Activated naive CD4-positive, alpha-beta T cell treated with anti-CD3 and anti-CD28 coated beads, Interleukin-2, amount 50 U/mL, for 24 hours (primary cell): ENCODE measurements around the gene MMAB.

Experiments used
- H3K27ac Mint-ChIP-seq: one replicate; pipeline ENCODE4 v1.8.0; 2021; ENCODE audit warnings: mild to moderate bottlenecking, mixed read lengths
- H3K27me3 Mint-ChIP-seq: one replicate; pipeline ENCODE4 v1.8.0; 2021; ENCODE audit warnings: mixed read lengths
- H3K36me3 Mint-ChIP-seq: one replicate; pipeline ENCODE4 v1.8.0; 2021; ENCODE audit warnings: mixed read lengths
- H3K4me1 Mint-ChIP-seq: one replicate; pipeline ENCODE4 v1.8.0; 2021; ENCODE audit warnings: mixed read lengths
- H3K4me3 Mint-ChIP-seq: one replicate; pipeline ENCODE4 v1.8.0; 2021; ENCODE audit warnings: mild to moderate bottlenecking, mixed read lengths
- H3K9me3 Mint-ChIP-seq: one replicate; pipeline ENCODE4 v1.8.0; 2021; ENCODE audit warnings: mixed read lengths

MMAB gene

DNA sequence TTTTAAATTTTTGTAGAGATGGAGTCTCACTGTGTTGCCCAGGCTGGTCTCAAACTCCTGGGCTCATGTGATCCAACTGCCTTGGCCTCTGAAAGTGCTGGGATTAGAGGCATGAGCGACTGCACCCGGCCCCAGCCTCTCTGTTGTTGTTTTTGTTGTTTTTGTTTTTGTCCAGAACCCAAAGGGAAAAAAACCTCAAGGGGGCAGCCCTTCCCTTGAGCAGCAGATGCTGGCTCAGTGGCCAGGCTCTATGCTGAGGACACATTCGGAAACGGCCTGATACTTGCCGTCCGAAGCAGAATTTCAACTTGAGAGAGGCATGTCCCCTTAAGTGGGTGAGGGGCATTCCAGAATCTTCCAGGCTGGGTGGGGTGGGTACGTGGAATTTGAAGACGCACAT lies 7.0 kb upstream of the MMAB start:
- Mint-ChIP-seq H3K4me3 (no peak overlapping the region), H3K27ac (no peak overlapping the region), H3K36me3 (peaks cover 7% of the 10 kb centered on the region), H3K27me3 (no peaks in the 10 kb centered on the region), H3K4me1 (no peaks in the 10 kb centered on the region), H3K9me3 (no peaks in the 10 kb centered on the region)

DNA sequence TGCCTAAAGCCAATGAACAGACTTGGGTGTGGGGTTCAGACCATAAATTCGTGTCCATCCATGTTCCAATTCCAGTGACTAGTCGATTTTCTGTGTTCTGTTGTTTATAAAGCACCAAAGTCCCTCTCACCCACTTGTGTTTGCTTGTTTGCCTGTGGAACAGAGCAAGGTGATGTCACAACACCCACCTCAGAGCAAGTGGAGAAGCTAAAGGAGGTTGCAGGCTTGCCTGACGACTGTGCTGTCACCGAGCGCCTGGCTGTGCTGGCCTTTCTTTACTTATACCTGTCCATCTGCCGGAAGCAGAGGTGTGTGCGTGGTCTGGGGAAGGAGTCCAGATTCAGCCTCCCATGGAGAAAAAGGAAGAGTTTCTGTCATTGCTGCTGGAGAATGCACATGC lies 6.3 kb upstream of the MMAB start:
- H3K36me3 Mint-ChIP-seq, result peaks cover 7% of the 10 kb centered on the region
- no peaks in the 10 kb centered on the region for H3K27me3 Mint-ChIP-seq
- no peaks in the 10 kb centered on the region for H3K9me3 Mint-ChIP-seq
- no peak overlapping the region for H3K4me3 Mint-ChIP-seq
- H3K27ac Mint-ChIP-seq, result no peak overlapping the region
- peaks cover 5% of the 10 kb centered on the region for H3K4me1 Mint-ChIP-seq

GRCh38 chr12:109578330-109578927 lies 5.1 kb upstream of the MMAB start:
- Mint-ChIP-seq H3K27me3 (no peaks in the 10 kb centered on the region), H3K4me3 (no peak overlapping the region), H3K27ac (no peak overlapping the region), H3K9me3 (no peaks in the 10 kb centered on the region), H3K36me3 (peaks cover 7% of the 10 kb centered on the region), H3K4me1 (peaks cover 14% of the 10 kb centered on the region)

DNA sequence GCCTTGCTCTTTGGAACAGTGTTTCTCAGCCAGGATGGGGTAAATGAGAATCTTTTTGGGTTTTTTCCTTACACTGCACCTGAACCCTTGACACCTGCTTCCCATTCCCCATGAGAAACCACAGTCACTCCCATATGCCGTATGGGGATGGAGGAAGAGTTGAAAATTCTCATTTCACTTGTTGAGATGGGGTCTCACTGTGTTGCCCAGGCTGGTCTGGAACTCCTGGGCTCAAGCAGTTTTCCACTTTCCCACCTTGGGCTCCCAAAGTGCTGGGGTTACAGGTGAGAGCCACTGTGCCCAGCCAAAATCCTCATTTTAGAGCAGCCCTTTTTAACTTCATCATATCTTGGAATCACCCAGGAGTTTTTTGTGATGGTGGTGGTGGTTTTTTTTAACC lies 4.0 kb upstream of the MMAB start:
- peaks cover 24% of the 10 kb centered on the region for H3K4me1 Mint-ChIP-seq
- no peaks in the 10 kb centered on the region for H3K9me3 Mint-ChIP-seq
- peaks cover 9% of the 10 kb centered on the region for H3K36me3 Mint-ChIP-seq
- H3K27ac Mint-ChIP-seq, result no peak overlapping the region
- no peak overlapping the region for H3K4me3 Mint-ChIP-seq
- H3K27me3 Mint-ChIP-seq, result no peaks in the 10 kb centered on the region

DNA sequence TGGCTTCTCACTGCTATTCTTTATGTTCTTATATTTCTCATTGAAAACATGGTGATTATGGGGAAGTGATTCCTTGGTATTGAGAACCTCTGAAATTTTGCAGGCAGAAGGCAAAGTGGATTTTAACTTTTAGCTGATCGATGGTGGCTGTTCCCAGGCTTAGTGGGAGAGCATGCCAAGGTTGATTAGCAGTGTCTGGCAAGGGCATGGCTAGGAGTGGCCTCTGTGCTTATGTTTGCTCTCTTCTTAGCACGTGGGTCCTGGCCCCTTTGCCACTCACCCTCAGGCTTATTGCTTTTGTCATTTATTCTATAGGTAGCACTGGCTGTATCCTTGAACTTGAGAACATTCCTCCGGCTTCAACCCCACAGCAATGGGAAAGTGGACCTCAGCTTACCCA lies 2.4 kb upstream of the MMAB start:
- H3K4me3 Mint-ChIP-seq, result no peak overlapping the region
- H3K9me3 Mint-ChIP-seq, result no peaks in the 10 kb centered on the region
- peaks cover 29% of the 10 kb centered on the region for H3K4me1 Mint-ChIP-seq
- no peak overlapping the region for H3K27ac Mint-ChIP-seq
- peaks cover 7% of the 10 kb centered on the region for H3K36me3 Mint-ChIP-seq
- no peaks in the 10 kb centered on the region for H3K27me3 Mint-ChIP-seq

DNA sequence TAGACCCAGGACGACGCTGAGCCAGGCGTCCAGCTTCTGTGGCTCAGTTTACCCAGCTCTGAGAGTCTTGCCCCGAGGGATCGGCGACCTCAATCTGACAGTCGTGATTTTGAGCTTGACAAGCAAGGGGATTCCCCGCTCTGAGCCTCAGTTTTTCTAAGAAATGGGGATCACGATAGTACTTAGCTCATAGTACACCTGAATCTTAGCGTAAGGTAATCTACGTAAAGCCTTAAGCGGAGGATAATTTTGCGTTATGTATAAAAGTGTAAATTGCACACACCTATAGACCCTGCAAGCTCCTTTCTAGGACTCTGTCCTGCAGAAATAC lies 575 bp upstream of the MMAB start:
- Mint-ChIP-seq H3K36me3 (peaks cover 7% of the 10 kb centered on the region), H3K4me3 (peak overlapping the region; percentile 96), H3K27me3 (no peaks in the 10 kb centered on the region), H3K27ac (peak overlapping the region; percentile 94), H3K4me1 (peaks cover 33% of the 10 kb centered on the region), H3K9me3 (no peaks in the 10 kb centered on the region)

DNA sequence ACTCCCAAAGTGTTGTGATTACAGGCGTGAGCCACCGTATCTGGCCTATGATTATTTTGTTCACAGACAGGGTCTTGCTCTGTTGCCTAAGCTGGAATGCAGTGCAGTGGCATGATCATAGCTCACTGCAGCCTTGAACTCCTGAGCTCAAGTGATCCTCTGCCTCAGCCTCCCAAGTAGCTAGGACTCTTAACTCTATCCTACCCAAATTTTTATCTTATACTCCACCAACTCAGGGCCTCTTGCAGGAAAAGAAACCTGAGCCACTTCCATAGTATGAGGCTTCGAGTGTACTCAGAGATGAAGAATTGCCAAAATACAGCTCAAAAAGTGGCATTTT lies 828 bp downstream of the MMAB start:
- Mint-ChIP-seq H3K9me3 (no peaks in the 10 kb centered on the region), H3K36me3 (peaks cover 5% of the 10 kb centered on the region), H3K4me1 (peaks cover 33% of the 10 kb centered on the region), H3K27ac (peak overlapping the region; percentile 94), H3K27me3 (no peaks in the 10 kb centered on the region), H3K4me3 (peak overlapping the region; percentile 96)

DNA sequence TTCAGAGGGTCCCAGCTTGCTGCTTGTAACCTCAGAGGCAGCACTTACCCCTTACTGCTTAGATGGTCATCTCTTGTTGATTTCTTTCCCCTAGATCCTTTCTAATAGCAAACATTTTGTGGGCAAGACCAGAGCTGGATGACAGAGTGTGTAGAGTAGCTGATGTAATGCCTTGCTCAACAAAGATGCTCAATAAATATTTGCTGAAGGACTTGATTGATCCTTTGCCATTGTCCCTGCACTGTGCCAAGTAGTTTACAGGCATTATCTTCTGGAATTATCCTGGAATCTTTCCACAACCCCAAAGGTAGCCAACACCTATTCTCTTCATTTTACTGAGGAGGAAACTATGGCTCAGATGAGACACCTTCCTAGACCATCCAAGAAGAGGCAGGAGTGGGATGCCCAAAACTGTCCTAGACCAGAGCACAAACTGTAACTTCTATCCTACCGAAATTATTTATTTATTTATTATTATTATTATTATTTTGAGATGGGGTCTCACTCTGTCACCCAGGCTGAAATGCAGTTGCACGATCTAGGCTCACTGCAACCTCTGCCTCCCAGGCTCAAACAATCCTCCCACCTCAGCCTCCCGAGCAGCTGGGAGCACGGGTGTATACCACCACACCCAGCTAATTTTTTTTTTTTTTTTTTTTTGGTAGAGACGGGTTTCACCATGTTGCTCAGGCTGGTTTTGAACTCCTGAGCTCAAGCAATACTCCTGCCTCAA lies 1.4 kb downstream of the MMAB start:
- Mint-ChIP-seq H3K36me3 (peaks cover 4% of the 10 kb centered on the region), H3K27me3 (no peaks in the 10 kb centered on the region), H3K27ac (no peak overlapping the region), H3K4me3 (no peak overlapping the region), H3K4me1 (peaks cover 33% of the 10 kb centered on the region), H3K9me3 (no peaks in the 10 kb centered on the region)

GRCh38 chr12:109568486-109568885 lies 4.8 kb downstream of the MMAB start:
- Mint-ChIP-seq H3K4me1 (peaks cover 19% of the 10 kb centered on the region), H3K27me3 (no peaks in the 10 kb centered on the region), H3K36me3 (peaks cover 2% of the 10 kb centered on the region), H3K4me3 (no peak overlapping the region), H3K9me3 (no peaks in the 10 kb centered on the region), H3K27ac (no peak overlapping the region)

GRCh38 chr12:109567967-109568366 lies 5.3 kb downstream of the MMAB start:
- Mint-ChIP-seq H3K27me3 (no peaks in the 10 kb centered on the region), H3K27ac (no peak overlapping the region), H3K4me1 (peaks cover 15% of the 10 kb centered on the region), H3K9me3 (no peaks in the 10 kb centered on the region), H3K36me3 (peaks cover under 1% of the 10 kb centered on the region), H3K4me3 (no peak overlapping the region)

DNA sequence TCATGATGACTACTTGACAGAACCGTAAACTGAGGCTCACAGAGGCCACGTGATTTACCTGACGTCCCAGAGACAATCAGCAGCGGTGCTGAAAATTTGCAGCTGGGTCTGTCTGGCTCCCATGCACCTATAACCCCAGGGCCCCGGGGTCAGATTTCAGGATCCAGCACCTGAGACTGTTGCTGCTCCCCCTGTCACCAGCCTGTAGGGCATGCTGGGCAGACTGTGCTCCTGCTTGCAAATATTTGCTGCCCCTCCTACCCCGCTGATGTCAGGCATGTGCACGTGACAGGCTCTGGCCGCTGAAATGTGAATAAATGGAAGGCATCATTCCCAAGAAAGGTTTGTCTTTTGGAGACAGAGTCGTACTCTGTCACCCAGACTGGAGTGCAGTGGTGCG lies 6.0 kb downstream of the MMAB start:
- Mint-ChIP-seq H3K27ac (no peak overlapping the region), H3K4me3 (no peak overlapping the region), H3K36me3 (peaks cover 4% of the 10 kb centered on the region), H3K9me3 (no peaks in the 10 kb centered on the region), H3K27me3 (no peaks in the 10 kb centered on the region), H3K4me1 (peaks cover 8% of the 10 kb centered on the region)

- Mint-ChIP-seq H3K9me3 (no peaks in the 10 kb centered on the region), H3K27ac (no peak overlapping the region), H3K36me3 (peaks cover 11% of the 10 kb centered on the region), H3K4me1 (peaks cover 4% of the 10 kb centered on the region), H3K27me3 (no peaks in the 10 kb centered on the region), H3K4me3 (no peak overlapping the region)
Observed at GRCh38 chr12:109566424-109566823, 6.9 kb downstream of the MMAB start.

- no peaks in the 10 kb centered on the region for H3K27me3 Mint-ChIP-seq
- H3K9me3 Mint-ChIP-seq, result no peaks in the 10 kb centered on the region
- H3K27ac Mint-ChIP-seq, result no peak overlapping the region
- no peaks in the 10 kb centered on the region for H3K4me1 Mint-ChIP-seq
- H3K36me3 Mint-ChIP-seq, result peaks cover 11% of the 10 kb centered on the region
- no peak overlapping the region for H3K4me3 Mint-ChIP-seq
Observed at GRCh38 chr12:109563291-109564284, 9.7 kb downstream of the MMAB start.

GRCh38 chr12:109562871-109563270 lies 10.4 kb downstream of the MMAB start:
- Mint-ChIP-seq H3K36me3 (peaks cover 11% of the 10 kb centered on the region), H3K4me3 (no peak overlapping the region), H3K4me1 (no peaks in the 10 kb centered on the region), H3K9me3 (no peaks in the 10 kb centered on the region), H3K27ac (no peak overlapping the region), H3K27me3 (no peaks in the 10 kb centered on the region)

- no peaks in the 10 kb centered on the region for H3K9me3 Mint-ChIP-seq
- H3K27ac Mint-ChIP-seq, result no peak overlapping the region
- no peak overlapping the region for H3K4me3 Mint-ChIP-seq
- no peaks in the 10 kb centered on the region for H3K27me3 Mint-ChIP-seq
- H3K4me1 Mint-ChIP-seq, result no peaks in the 10 kb centered on the region
- peaks cover 11% of the 10 kb centered on the region for H3K36me3 Mint-ChIP-seq
Observed at GRCh38 chr12:109561711-109562030, 11.6 kb downstream of the MMAB start.
